Thyroid gland (tissue), 4 donors: Measurements from ENCODE around the gene SCN5A.

Source experiments
- POLR2A ChIP-seq, 2 donors: fragments of 450-650 bp; IDR thresholded peaks; one replicate each; pipeline ENCODE4 v1.6.1; 2017; ENCODE audit warnings: antibody characterized with exemption in 2 of 2, mild to moderate bottlenecking in 2 of 2, moderate library complexity in 1 of 2
- TF ChIP-seq, protein P1 (sequence below), 6 experiments: fragments of 200-600 bp in 3 of 6; fragments of 450-650 bp in 3 of 6; sonication (generic) in 3 of 6; IDR thresholded peaks; one replicate each; pipeline ENCODE4 v1.5.1; 2016 to 2019; ENCODE audit warnings: antibody characterized with exemption in 6 of 6, mild to moderate bottlenecking in 2 of 6, inconsistent platforms in 1 of 6, moderate library complexity in 1 of 6

DNA sequence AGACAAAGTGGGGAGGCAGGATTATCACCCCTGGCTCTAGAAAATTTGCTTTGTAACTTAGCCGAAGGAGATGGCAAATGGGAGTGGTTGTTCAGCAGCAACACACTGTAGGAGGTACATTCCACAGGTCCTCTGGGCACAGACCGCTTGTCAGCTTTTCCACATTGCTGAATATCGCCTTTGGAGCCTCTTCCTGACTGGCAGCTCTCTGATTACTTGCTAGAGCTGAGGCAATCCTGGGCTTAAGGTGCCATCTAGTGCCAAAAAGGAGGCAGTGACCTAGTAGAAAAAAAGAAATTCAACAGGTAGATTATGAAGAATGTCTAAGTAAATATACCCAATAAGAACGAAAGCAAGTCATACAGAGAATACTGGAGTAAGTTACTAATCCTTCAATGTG lies 13.1 kb upstream of the SCN5A start:
- TF ChIP-seq, protein P1, sequence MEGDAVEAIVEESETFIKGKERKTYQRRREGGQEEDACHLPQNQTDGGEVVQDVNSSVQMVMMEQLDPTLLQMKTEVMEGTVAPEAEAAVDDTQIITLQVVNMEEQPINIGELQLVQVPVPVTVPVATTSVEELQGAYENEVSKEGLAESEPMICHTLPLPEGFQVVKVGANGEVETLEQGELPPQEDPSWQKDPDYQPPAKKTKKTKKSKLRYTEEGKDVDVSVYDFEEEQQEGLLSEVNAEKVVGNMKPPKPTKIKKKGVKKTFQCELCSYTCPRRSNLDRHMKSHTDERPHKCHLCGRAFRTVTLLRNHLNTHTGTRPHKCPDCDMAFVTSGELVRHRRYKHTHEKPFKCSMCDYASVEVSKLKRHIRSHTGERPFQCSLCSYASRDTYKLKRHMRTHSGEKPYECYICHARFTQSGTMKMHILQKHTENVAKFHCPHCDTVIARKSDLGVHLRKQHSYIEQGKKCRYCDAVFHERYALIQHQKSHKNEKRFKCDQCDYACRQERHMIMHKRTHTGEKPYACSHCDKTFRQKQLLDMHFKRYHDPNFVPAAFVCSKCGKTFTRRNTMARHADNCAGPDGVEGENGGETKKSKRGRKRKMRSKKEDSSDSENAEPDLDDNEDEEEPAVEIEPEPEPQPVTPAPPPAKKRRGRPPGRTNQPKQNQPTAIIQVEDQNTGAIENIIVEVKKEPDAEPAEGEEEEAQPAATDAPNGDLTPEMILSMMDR (IDR thresholded peaks at IDR 0.05): no peak
- no peak for TF ChIP-seq POLR2A (IDR thresholded peaks at IDR 0.05)
